ACC112 (cell line): ENCODE data around the gene TCF7L2.

Experiments used
- H2AFZ ChIP-seq: fragments of 200-600 bp; sonication (generic); one replicate; pipeline ENCODE4 v1.6.0; 2017; ENCODE audit warnings: antibody characterized with exemption, low read length; ENCODE audit not compliant: unreplicated experiment
- H3K27ac ChIP-seq: fragments of 200-600 bp; sonication (generic); 2 replicates; pipeline ENCODE4 v1.5.1; 2014; ENCODE audit warnings: low read depth, mild to moderate bottlenecking, antibody characterized with exemption, low read length, moderate library complexity
- H3K27me3 ChIP-seq: fragments of 200-600 bp; sonication (generic); 2 replicates; pipeline ENCODE4 v1.6.1; 2014; ENCODE audit warnings: mild to moderate bottlenecking, antibody characterized with exemption, low read length, moderate library complexity, mixed read lengths; ENCODE audit not compliant: insufficient read depth
- H3K36me3 ChIP-seq: fragments of 200-600 bp; sonication (generic); 2 replicates; pipeline ENCODE4 v1.6.1; 2016; ENCODE audit warnings: mild to moderate bottlenecking, antibody characterized with exemption, low read length, moderate library complexity, mixed read lengths; ENCODE audit not compliant: insufficient read depth
- H3K4me1 ChIP-seq: fragments of 200-600 bp; sonication (generic); one replicate; pipeline ENCODE4 v1.6.1; 2016; ENCODE audit warnings: low read length, mixed read lengths; ENCODE audit not compliant: insufficient read depth, unreplicated experiment, control insufficient read depth
- H3K4me3 ChIP-seq: fragments of 200-600 bp; sonication (generic); 2 replicates; pipeline ENCODE4 v1.5.1; 2014; ENCODE audit warnings: mild to moderate bottlenecking, low read depth, low read length
- H3K79me2 ChIP-seq: fragments of 200-600 bp; sonication (generic); one replicate; pipeline ENCODE4 v1.6.0; 2016; ENCODE audit warnings: low read length; ENCODE audit not compliant: control insufficient read depth, unreplicated experiment, insufficient read depth

TCF7L2 gene

GRCh38 chr10:112981553-112981952 lies 31.5 kb downstream of the TCF7L2 start:
- H3K27ac ChIP-seq = no peak overlapping the region
- H3K4me1 ChIP-seq = peaks cover 17% of the 10 kb centered on the region
- peaks cover 36% of the 10 kb centered on the region for H3K79me2 ChIP-seq
- H2AFZ ChIP-seq = no peak overlapping the region
- no peaks in the 10 kb centered on the region; the same call in 1 of the 2 replicates for H3K36me3 ChIP-seq
- H3K4me3 ChIP-seq = no peak overlapping the region
- no peaks in the 10 kb centered on the region for H3K27me3 ChIP-seq

GRCh38 chr10:112983444-112984056 lies 33.5 kb downstream of the TCF7L2 start:
- H3K79me2 ChIP-seq = peaks cover 41% of the 10 kb centered on the region
- no peak overlapping the region for H2AFZ ChIP-seq
- no peaks in the 10 kb centered on the region for H3K27me3 ChIP-seq
- no peak overlapping the region for H3K27ac ChIP-seq
- no peak overlapping the region for H3K4me3 ChIP-seq
- peaks cover 23% of the 10 kb centered on the region for H3K4me1 ChIP-seq
- H3K36me3 ChIP-seq = no peaks in the 10 kb centered on the region; the same call in 1 of the 2 replicates

GRCh38 chr10:112984756-112985155 lies 34.7 kb downstream of the TCF7L2 start:
- no peak overlapping the region for H3K4me3 ChIP-seq
- no peaks in the 10 kb centered on the region for H3K27me3 ChIP-seq
- H3K79me2 ChIP-seq = peaks cover 41% of the 10 kb centered on the region
- H3K4me1 ChIP-seq = peaks cover 23% of the 10 kb centered on the region
- H3K36me3 ChIP-seq = no peaks in the 10 kb centered on the region
- no peak overlapping the region for H3K27ac ChIP-seq
- H2AFZ ChIP-seq = no peak overlapping the region

GRCh38 chr10:112985690-112986543 lies 35.9 kb downstream of the TCF7L2 start:
- H2AFZ ChIP-seq = no peak overlapping the region

GRCh38 chr10:112986544-112987190 lies 36.6 kb downstream of the TCF7L2 start:
- no peaks in the 10 kb centered on the region for H3K36me3 ChIP-seq
- peak overlapping the region; percentile 36 for H3K27ac ChIP-seq
- H3K4me1 ChIP-seq = peaks cover 23% of the 10 kb centered on the region
- peak overlapping the region; percentile 23; the same call in 1 of the 2 replicates for H3K4me3 ChIP-seq
- H3K79me2 ChIP-seq = peaks cover 45% of the 10 kb centered on the region
- H2AFZ ChIP-seq = no peak overlapping the region
- H3K27me3 ChIP-seq = no peaks in the 10 kb centered on the region

More at GRCh38 chr10:112985690-112986543, 35.9 kb downstream of the TCF7L2 start:
- H3K79me2 ChIP-seq = peaks cover 47% of the 10 kb centered on the region
- peaks cover 23% of the 10 kb centered on the region for H3K4me1 ChIP-seq
- no peaks in the 10 kb centered on the region for H3K27me3 ChIP-seq
- peak overlapping the region; percentile 35; the same call in 1 of the 2 replicates for H3K4me3 ChIP-seq
- peak overlapping the region; percentile 36 for H3K27ac ChIP-seq
- H3K36me3 ChIP-seq = no peaks in the 10 kb centered on the region

GRCh38 chr10:112988839-112989406 lies 38.9 kb downstream of the TCF7L2 start:
- peaks cover 23% of the 10 kb centered on the region for H3K4me1 ChIP-seq
- no peak overlapping the region for H2AFZ ChIP-seq
- peaks cover 41% of the 10 kb centered on the region for H3K79me2 ChIP-seq
- H3K4me3 ChIP-seq = no peak overlapping the region
- H3K36me3 ChIP-seq = no peaks in the 10 kb centered on the region
- H3K27me3 ChIP-seq = no peaks in the 10 kb centered on the region
- no peak overlapping the region for H3K27ac ChIP-seq

GRCh38 chr10:112989826-112990225 lies 39.8 kb downstream of the TCF7L2 start:
- H3K4me1 ChIP-seq = peaks cover 23% of the 10 kb centered on the region
- H3K79me2 ChIP-seq = peaks cover 41% of the 10 kb centered on the region
- H3K36me3 ChIP-seq = no peaks in the 10 kb centered on the region
- no peaks in the 10 kb centered on the region for H3K27me3 ChIP-seq
- no peak overlapping the region for H3K4me3 ChIP-seq
- H3K27ac ChIP-seq = no peak overlapping the region
- no peak overlapping the region for H2AFZ ChIP-seq

- no peak overlapping the region for H3K4me3 ChIP-seq
- H3K27ac ChIP-seq = no peak overlapping the region
- H3K4me1 ChIP-seq = peaks cover 19% of the 10 kb centered on the region
- no peaks in the 10 kb centered on the region for H3K27me3 ChIP-seq
- peaks cover 38% of the 10 kb centered on the region for H3K79me2 ChIP-seq
- H3K36me3 ChIP-seq = no peaks in the 10 kb centered on the region
- no peak overlapping the region for H2AFZ ChIP-seq
These were observed 40.2 kb downstream of the TCF7L2 start for GRCh38 chr10:112990271-112990670.

- Histone ChIP-seq H3K79me2 (peaks cover 32% of the 10 kb centered on the region), H3K36me3 (peaks cover 3% of the 10 kb centered on the region; the same call in 1 of the 2 replicates)
These were observed 41.9 kb downstream of the TCF7L2 start for GRCh38 chr10:112991888-112992491.

GRCh38 chr10:112996462-112996861 lies 46.4 kb downstream of the TCF7L2 start:
- H3K79me2 ChIP-seq = peaks cover 30% of the 10 kb centered on the region
- peaks cover 3% of the 10 kb centered on the region; the same call in 1 of the 2 replicates for H3K36me3 ChIP-seq
- H3K27me3 ChIP-seq = no peaks in the 10 kb centered on the region
- H3K4me3 ChIP-seq = no peak overlapping the region
- no peak overlapping the region for H2AFZ ChIP-seq
- no peak overlapping the region for H3K27ac ChIP-seq
- no peaks in the 10 kb centered on the region for H3K4me1 ChIP-seq

More at GRCh38 chr10:112991888-112992491, 41.9 kb downstream of the TCF7L2 start:
- H3K4me1 ChIP-seq = peaks cover 2% of the 10 kb centered on the region
- H3K4me3 ChIP-seq = no peak overlapping the region
- H3K27ac ChIP-seq = no peak overlapping the region
- H3K27me3 ChIP-seq = no peaks in the 10 kb centered on the region
- no peak overlapping the region for H2AFZ ChIP-seq
